ENCODE data around the gene SLC4A1. TPM values are rescaled to one million over a fixed set of nuclear protein-coding genes. Genes with fewer than 3 reads are reported as not detected.

SLC4A1 gene
- total and polyA plus RNA-seq, 2 experiments from 2014 or later, result not detected

GRCh38 chr17:44260296-44260695, 7.6 kb downstream of the SLC4A1 start:
- no peaks in the 10 kb centered on the region for H3K79me2 ChIP-seq (replicated peaks; ENCODE audit: insufficient read depth)
- no peaks in the 10 kb centered on the region for H3K27me3 ChIP-seq (ENCODE audit: insufficient read depth)
- H3K27ac ChIP-seq (ENCODE audit: low read depth), result no peak overlapping the region
- no peaks in the 10 kb centered on the region; the same call in 2 of the 3 replicates for H3K9me3 Mint-ChIP-seq
- no peak overlapping the region for H3K4me3 Mint-ChIP-seq
- H2AFZ ChIP-seq, result no peak overlapping the region
- H3F3A ChIP-seq (replicated peaks; ENCODE audit: low read depth), result no peaks in the 10 kb centered on the region
- no peak overlapping the region for H3K4me3 ChIP-seq
- DNase-seq (ENCODE audit: low spot score) (no peak), ATAC-seq (no peak)
- no peak overlapping the region for H3K4me2 ChIP-seq
- no peaks in the 10 kb centered on the region; the same call in 2 of the 3 replicates for H3K4me1 Mint-ChIP-seq
- H3K9me2 ChIP-seq (ENCODE audit: insufficient read depth), result no peaks in the 10 kb centered on the region
- H3K36me3 ChIP-seq (ENCODE audit: insufficient read depth), result no peaks in the 10 kb centered on the region
- peaks cover 14% of the 10 kb centered on the region for H3K27me3 Mint-ChIP-seq (ENCODE audit: insufficient read depth, low read depth, poor library complexity)
- no peak for TF ChIP-seq CREB1 (CRISPR knock-in tag; IDR thresholded peaks at IDR 0.05; ENCODE audit: low read depth)
- TF ChIP-seq ZNF114 (CRISPR knock-in tag; IDR thresholded peaks at IDR 0.05), result no peak
- no peak for TF ChIP-seq POLR2AphosphoS5 (IDR thresholded peaks at IDR 0.05; ENCODE audit: low read depth)
- H3K36me3 Mint-ChIP-seq (ENCODE audit: low read depth), result no peaks in the 10 kb centered on the region
- no peaks in the 10 kb centered on the region for H4K20me1 ChIP-seq (replicated peaks; ENCODE audit: insufficient read depth)
- no peaks in the 10 kb centered on the region for H3K4me1 ChIP-seq (ENCODE audit: insufficient read depth)
- H3K27ac Mint-ChIP-seq, result no peak overlapping the region

- DNase-seq (ENCODE audit: low spot score), result no peak
- Histone ChIP-seq H3K79me2 (replicated peaks; ENCODE audit: insufficient read depth) (no peaks in the 10 kb centered on the region), H4K20me1 (replicated peaks; ENCODE audit: insufficient read depth) (no peaks in the 10 kb centered on the region), H3K4me1 (ENCODE audit: insufficient read depth) (no peaks in the 10 kb centered on the region), H3K27me3 (ENCODE audit: insufficient read depth) (no peaks in the 10 kb centered on the region), H3K36me3 (ENCODE audit: insufficient read depth) (no peaks in the 10 kb centered on the region), H3K27ac (ENCODE audit: low read depth) (no peak overlapping the region), H3F3A (replicated peaks; ENCODE audit: low read depth) (no peaks in the 10 kb centered on the region), H3K4me2 (no peak overlapping the region), H2AFZ (0 out of 2 replicates have a peak overlapping the region, but pooled peaks have one; percentile 47), H3K9me2 (ENCODE audit: insufficient read depth) (no peaks in the 10 kb centered on the region), H3K4me3 (no peak overlapping the region)
- Mint-ChIP-seq H3K4me1 (no peaks in the 10 kb centered on the region; the same call in 2 of the 3 replicates), H3K27ac (no peak overlapping the region), H3K9me3 (no peaks in the 10 kb centered on the region; the same call in 2 of the 3 replicates), H3K27me3 (ENCODE audit: insufficient read depth, low read depth, poor library complexity) (peaks cover 11% of the 10 kb centered on the region), H3K36me3 (ENCODE audit: low read depth) (no peaks in the 10 kb centered on the region), H3K4me3 (no peak overlapping the region)
- peak; percentile 39 for ATAC-seq
- TF ChIP-seq JUNB (IDR thresholded peaks at IDR 0.05; ENCODE audit: unreplicated experiment) (no peak), EZH2phosphoT487 (IDR thresholded peaks at IDR 0.05; ENCODE audit: unreplicated experiment) (no peak), ETS1 (IDR thresholded peaks at IDR 0.05) (no peak), CTCF (conservative IDR thresholded peaks at IDR 0.05; ENCODE audit: low read depth in 2 of 2) (no peak), NANOG (IDR thresholded peaks at IDR 0.05; ENCODE audit: borderline replicate concordance) (no peak), POLR2AphosphoS5 (IDR thresholded peaks at IDR 0.05; ENCODE audit: low read depth) (no peak), EZH2 (IDR thresholded peaks at IDR 0.05; ENCODE audit: low read depth, unreplicated experiment) (no peak), ZNF331 (CRISPR knock-in tag; IDR thresholded peaks at IDR 0.05; ENCODE audit: low read depth) (no peak), ZNF114 (CRISPR knock-in tag; IDR thresholded peaks at IDR 0.05) (no peak), REST (IDR thresholded peaks at IDR 0.05; ENCODE audit: unreplicated experiment) (no peak), CREB1 (CRISPR knock-in tag; IDR thresholded peaks at IDR 0.05; ENCODE audit: low read depth) (no peak)
Observed at GRCh38 chr17:44258811-44259351, 9.1 kb downstream of the SLC4A1 start.

Data from GM23338 (cell line).